C4-2B (cell line): Measurements from ENCODE around the gene DIO1.

Experiments
- H3K27ac ChIP-seq: fragments of 450-650 bp; 2 replicates; pipeline ENCODE4 v1.5.1; 2017
- CTCF ChIP-seq: fragments of 450-650 bp; conservative IDR thresholded peaks from 2 replicates; pipeline ENCODE4 v1.5.1; 2017; ENCODE audit warnings: mild to moderate bottlenecking
- ZFX ChIP-seq: fragments of 450-650 bp; IDR thresholded peaks from 2 replicates; pipeline ENCODE4 v1.6.1; 2017

Gene DIO1

DNA sequence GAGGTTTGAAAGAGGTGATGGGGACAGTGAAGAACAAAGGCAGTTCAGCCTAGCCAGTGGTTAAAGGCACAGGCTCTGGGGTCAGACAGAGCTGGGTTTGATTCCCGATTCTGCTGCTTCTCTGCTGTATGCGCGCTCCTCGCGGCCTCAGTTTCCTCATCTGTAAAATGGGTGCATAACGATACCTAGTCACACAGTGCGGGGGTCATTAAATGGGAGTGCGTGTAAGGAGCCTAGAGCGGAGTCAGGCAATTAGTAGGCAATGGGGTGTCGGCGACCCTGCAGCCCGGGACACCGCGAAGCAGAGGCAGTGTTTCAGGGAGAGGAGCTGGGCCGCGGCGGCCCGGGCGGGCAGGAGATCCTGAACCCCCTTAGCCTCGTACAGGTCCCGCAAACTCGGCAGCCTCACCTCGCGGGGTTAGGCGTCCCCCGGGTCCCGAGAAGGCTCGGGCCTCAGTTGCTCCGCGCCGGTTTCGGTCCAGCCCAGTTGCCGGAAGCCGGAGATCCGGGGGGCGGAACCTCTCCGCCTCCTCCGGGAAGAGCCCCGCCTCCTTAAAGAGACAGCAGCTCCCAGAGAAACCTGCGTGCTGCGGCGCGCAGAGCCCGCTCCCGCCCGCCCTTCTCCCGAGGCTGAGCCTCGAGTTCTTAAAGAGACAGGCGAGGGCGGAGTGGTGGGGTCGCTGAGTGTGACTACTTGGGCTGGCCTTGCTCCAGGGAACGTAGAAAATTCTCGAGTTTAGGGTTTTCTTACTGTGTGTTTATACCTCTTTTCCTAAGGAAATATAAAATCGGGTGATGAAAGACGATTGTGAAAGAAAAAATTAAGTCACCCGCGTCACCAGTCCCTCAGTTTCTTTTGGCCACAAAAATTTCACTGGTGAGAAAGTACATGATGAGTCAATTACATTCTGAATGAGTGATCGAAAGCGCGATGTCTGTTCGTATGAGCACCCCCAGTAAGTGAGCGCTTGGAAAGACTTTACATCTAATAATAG is 4.4 kb upstream of the DIO1 start, which contains the start of gene YIPF1:
TSS of gene YIPF1 (minus strand) at position 494 of the 995 bp plus-strand sequence. CDS start 860 bp downstream, outside the sequence.
- TF ChIP-seq ZFX (peak; percentile 41; the same call in 1 of the 2 replicates), CTCF (no peak)
- peak within 1 kb of the TSS; percentile 85 for H3K27ac ChIP-seq

DNA sequence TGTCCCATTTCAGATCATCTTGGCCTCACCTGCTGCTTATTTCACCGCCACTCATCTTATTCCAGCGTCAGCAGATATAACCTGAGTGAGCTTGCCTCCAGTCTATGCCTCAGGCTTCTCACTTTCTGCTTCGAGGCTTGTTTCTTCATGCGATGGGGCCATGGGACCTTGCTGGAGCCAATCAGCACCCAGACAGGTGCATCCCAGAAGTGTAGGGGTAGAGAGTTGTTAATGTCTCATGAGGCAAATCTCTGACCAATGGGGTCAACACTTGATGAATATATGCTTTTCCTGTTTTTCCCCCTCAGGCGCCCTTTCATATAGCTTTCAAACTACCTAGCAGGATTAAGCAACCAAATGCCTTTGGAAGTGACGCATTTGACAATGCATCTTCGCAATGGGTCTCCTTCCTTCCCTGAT is 3.5 kb upstream of the DIO1 start:
- TF ChIP-seq ZFX (no peak), CTCF (no peak)
- peak overlapping the region; percentile 85; the same call in 1 of the 2 replicates for H3K27ac ChIP-seq

GRCh38 chr1:53891018-53891417 is 3.0 kb upstream of the DIO1 start:
- H3K27ac ChIP-seq: no peak overlapping the region
- TF ChIP-seq ZFX: no peak
- TF ChIP-seq CTCF: no peak

DNA sequence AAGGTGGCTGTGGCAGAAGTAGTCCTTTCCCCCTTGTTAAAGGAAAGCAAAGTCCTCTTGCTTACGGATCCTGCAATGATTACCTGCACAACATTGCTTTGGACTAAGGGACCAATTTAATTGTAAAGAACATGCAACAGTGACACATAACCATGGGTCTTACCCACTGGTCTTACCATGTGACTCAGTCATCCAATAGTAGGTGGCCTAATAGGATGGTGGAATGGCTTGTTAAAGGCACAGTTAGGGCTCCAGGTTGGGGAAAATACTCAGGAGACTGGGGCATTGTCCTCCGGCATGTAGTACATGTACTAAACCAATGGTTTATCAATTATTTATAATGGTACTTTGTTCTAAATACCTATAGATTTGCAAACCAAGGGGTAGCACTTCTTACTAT is 2.3 kb upstream of the DIO1 start:
- TF ChIP-seq CTCF: no peak
- H3K27ac ChIP-seq: no peak overlapping the region

GRCh38 chr1:53892911-53893310 is 1.1 kb upstream of the DIO1 start:
- H3K27ac ChIP-seq: no peak overlapping the region
- no peak for TF ChIP-seq ZFX
- TF ChIP-seq CTCF: no peak

GRCh38 chr1:53894644-53895043 is 657 bp downstream of the DIO1 start:
- TF ChIP-seq ZFX (no peak), CTCF (no peak)
- H3K27ac ChIP-seq: peak overlapping the region; percentile 54; the same call in 1 of the 2 replicates

- TF ChIP-seq CTCF (no peak), ZFX (no peak)
- H3K27ac ChIP-seq: peak overlapping the region; percentile 54
These were observed 1.4 kb downstream of the DIO1 start for GRCh38 chr1:53895421-53895820.
